Prostate gland (tissue), 2 donors: ENCODE measurements around the gene PSMD3. TPM values are rescaled to one million over a fixed set of nuclear protein-coding genes. Genes with fewer than 3 reads are reported as not detected.

ENCODE experiments used
- DNase-seq: peaks from one replicate; pipeline ENCODE4 v3.0.0-alpha.2; 2019; ENCODE audit warnings: low spot score
- H3K27ac ChIP-seq, 2 donors: fragments of 200-600 bp; sonication (generic); 2 replicates each; pipeline ENCODE4 v1.5.1; 2017 to 2019
- H3K27me3 ChIP-seq: fragments of 200-600 bp; sonication (generic); replicated peaks from 2 replicates; pipeline ENCODE4 v1.5.1; 2019; ENCODE audit not compliant: insufficient read depth
- H3K36me3 ChIP-seq, 2 donors: fragments of 200-600 bp; sonication (generic); 1 replicate in 1 of 2; 2 replicates in 1 of 2; pipeline versions ENCODE4 v1.5.1 to v1.8.1; 2017 to 2019
- H3K4me1 ChIP-seq: fragments of 200-600 bp; sonication (generic); replicated peaks from 2 replicates; pipeline ENCODE4 v1.5.1; 2019
- H3K4me3 ChIP-seq, 2 donors: fragments of 200-600 bp; sonication (generic); 2 replicates each; pipeline ENCODE4 v1.5.1; 2017 to 2019
- H3K9me3 ChIP-seq: fragments of 200-600 bp; sonication (generic); 2 replicates; pipeline ENCODE4 v1.5.1; 2017
- CTCF ChIP-seq, 4 experiments: fragments of 200-600 bp in 2 of 4; fragments of 450-650 bp in 2 of 4; sonication (generic) in 2 of 4; IDR thresholded peaks; 1 replicate in 3 of 4; 2 replicates in 1 of 4; pipeline ENCODE4 v1.5.1; 2016 to 2019; ENCODE audit warnings: antibody characterized with exemption in 4 of 4, mild to moderate bottlenecking in 2 of 4, moderate library complexity in 2 of 4
- POLR2A ChIP-seq: fragments of 450-650 bp; IDR thresholded peaks from one replicate; pipeline ENCODE4 v1.6.1; 2016; ENCODE audit warnings: antibody characterized with exemption, mild to moderate bottlenecking
- POLR2AphosphoS5 ChIP-seq: sonication (generic); formaldehyde crosslinking; IDR thresholded peaks from one replicate; pipeline ENCODE4 v1.6.1; 2017; ENCODE audit warnings: antibody characterized with exemption
- WGBS: methylation state at CpG from one replicate; pipeline ENCODE4 v1.1.5; 2018; 5-methylcytosine and 5-hydroxymethylcytosine counted together
- intact Hi-C: fragments of 100-400 bp; cut with DNase I; formaldehyde crosslinking; loops from one replicate; pipeline ENCODE4 v1.14.2; 2022
- total RNA-seq, 2 donors: library from RNA; depleted of rRNA; stranded (reverse); fragments of >200 nt; gene quantifications; one replicate each; pipeline ENCODE4 v1.1.0, GENCODE V29; 2016

Gene PSMD3
- total RNA-seq, 2 donors from 2014 or later, result 96.4 to 116 TPM

GRCh38 chr17:39971076-39971603 is 9.5 kb upstream of the PSMD3 start:
- 86% methylated on average over 4 of the region's 4 CpGs for WGBS
- Histone ChIP-seq H3K4me3 (no peak overlapping the region), H3K4me1 (no peaks in the 10 kb centered on the region), H3K27me3 (no peaks in the 10 kb centered on the region), H3K36me3 (no peaks in the 10 kb centered on the region), H3K27ac (no peak overlapping the region), H3K9me3 (no peaks in the 10 kb centered on the region)
- no peak for DNase-seq
- TF ChIP-seq POLR2A (no peak), CTCF (IDR thresholded peaks at IDR 0.05) (no peak), POLR2AphosphoS5 (no peak)
- intact Hi-C loops, result no loop called here

GRCh38 chr17:39972271-39972670 is 8.3 kb upstream of the PSMD3 start:
- no peaks in the 10 kb centered on the region for H3K36me3 ChIP-seq
- H3K4me3 ChIP-seq, result no peak overlapping the region
- TF ChIP-seq CTCF (IDR thresholded peaks at IDR 0.05) (no peak), POLR2AphosphoS5 (no peak), POLR2A (no peak)
- intact Hi-C loops, result no loop called here
- no peaks in the 10 kb centered on the region for H3K27me3 ChIP-seq
- no peak overlapping the region for H3K27ac ChIP-seq
- no peaks in the 10 kb centered on the region for H3K4me1 ChIP-seq
- no peak for DNase-seq
- H3K9me3 ChIP-seq, result no peaks in the 10 kb centered on the region
- WGBS, result 52% methylated on average over 3 of the region's 3 CpGs

GRCh38 chr17:39973496-39973895 is 7.1 kb upstream of the PSMD3 start:
- intact Hi-C loops, result no loop called here

DNA sequence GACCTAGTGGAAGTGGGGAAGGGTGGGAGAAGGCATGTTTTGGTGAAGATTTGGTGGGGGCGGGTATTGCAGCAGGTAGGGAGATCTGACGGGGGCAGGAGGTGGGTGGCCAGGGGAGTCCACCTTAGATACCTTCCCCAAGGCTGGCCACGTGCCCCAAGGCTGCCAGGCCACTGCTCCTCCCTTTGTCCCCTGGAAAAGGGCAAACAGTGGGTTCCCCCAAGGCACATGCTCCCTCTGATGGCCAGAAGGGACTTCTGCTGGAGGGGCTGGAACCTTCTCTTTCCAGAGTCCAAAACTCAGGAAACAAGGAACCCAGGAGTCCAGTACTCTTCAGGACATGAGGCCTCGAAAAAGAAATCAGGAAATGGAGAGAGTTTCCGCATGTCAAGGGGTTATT is 6.2 kb upstream of the PSMD3 start:
- WGBS, result 83% methylated on average over 5 of the region's 5 CpGs
- H3K27me3 ChIP-seq, result no peaks in the 10 kb centered on the region
- no peak overlapping the region for H3K27ac ChIP-seq
- H3K36me3 ChIP-seq, result no peaks in the 10 kb centered on the region
- TF ChIP-seq POLR2A (no peak), CTCF (IDR thresholded peaks at IDR 0.05) (no peak), POLR2AphosphoS5 (no peak)
- H3K9me3 ChIP-seq, result no peaks in the 10 kb centered on the region
- no peak for DNase-seq
- no peaks in the 10 kb centered on the region for H3K4me1 ChIP-seq
- H3K4me3 ChIP-seq, result no peak overlapping the region
- intact Hi-C loops, result no loop called here

More at GRCh38 chr17:39973496-39973895, 7.1 kb upstream of the PSMD3 start:
- TF ChIP-seq CTCF (IDR thresholded peaks at IDR 0.05) (no peak), POLR2A (no peak), POLR2AphosphoS5 (no peak)
- no peaks in the 10 kb centered on the region for H3K4me1 ChIP-seq
- 86% methylated on average over 2 of the region's 2 CpGs for WGBS
- H3K4me3 ChIP-seq, result no peak overlapping the region
- H3K9me3 ChIP-seq, result no peaks in the 10 kb centered on the region
- no peaks in the 10 kb centered on the region for H3K27me3 ChIP-seq
- no peaks in the 10 kb centered on the region for H3K36me3 ChIP-seq
- no peak overlapping the region for H3K27ac ChIP-seq
- DNase-seq, result no peak

GRCh38 chr17:39975801-39976200 is 4.8 kb upstream of the PSMD3 start:
- 63% methylated on average over 4 of the region's 4 CpGs for WGBS

More at GRCh38 chr17:39975801-39976200, 4.8 kb upstream of the PSMD3 start:
- H3K27me3 ChIP-seq, result no peaks in the 10 kb centered on the region
- no peaks in the 10 kb centered on the region for H3K36me3 ChIP-seq
- intact Hi-C loops, result no loop called here
- H3K27ac ChIP-seq, result no peak overlapping the region
- no peak for DNase-seq
- H3K4me1 ChIP-seq, result no peaks in the 10 kb centered on the region
- no peak overlapping the region for H3K4me3 ChIP-seq
- no peaks in the 10 kb centered on the region for H3K9me3 ChIP-seq
- TF ChIP-seq POLR2A (no peak), POLR2AphosphoS5 (no peak), CTCF (IDR thresholded peaks at IDR 0.05) (no peak)
